HUES48 (cell line): Measurements from ENCODE around the gene GNG4.
A peak's percentile ranks its signal among the peaks of the same experiment; 100 is the strongest.

Source experiments
- H3K27ac ChIP-seq: one replicate; pipeline ENCODE4 v1.7.0; 2013; ENCODE audit warnings: low read depth, low read length, inconsistent platforms
- H3K27me3 ChIP-seq: 2 replicates; pipeline ENCODE4 v1.6.1; 2013; ENCODE audit warnings: mild to moderate bottlenecking, low read length; ENCODE audit not compliant: control insufficient read depth, insufficient read depth
- H3K36me3 ChIP-seq: 2 replicates; pipeline ENCODE4 v1.6.1; 2013; ENCODE audit warnings: low read length; ENCODE audit not compliant: control insufficient read depth, insufficient read depth
- H3K4me1 ChIP-seq: 2 replicates; pipeline ENCODE4 v1.6.1; 2013; ENCODE audit warnings: mild to moderate bottlenecking, low read length; ENCODE audit not compliant: control insufficient read depth, insufficient read depth
- H3K4me3 ChIP-seq: 2 replicates; pipeline ENCODE4 v1.5.1; 2013; ENCODE audit warnings: mild to moderate bottlenecking, low read depth, low read length
- H3K9ac ChIP-seq: 2 replicates; pipeline ENCODE4 v1.6.1; 2013; ENCODE audit warnings: mild to moderate bottlenecking, low read depth, low read length, moderate library complexity
- H3K9me3 ChIP-seq: 2 replicates; pipeline ENCODE4 v1.6.1; 2013; ENCODE audit warnings: low read length; ENCODE audit not compliant: control insufficient read depth, insufficient read depth

GNG4 gene

GRCh38 chr1:235649368-235650163 is at the start of gene GNG4:
Gene GNG4 (minus strand): TSS chr1:235649784. CDS start chr1:235583838, 65,946 bp downstream.
- Histone ChIP-seq H3K4me3 (peak within 1 kb of the TSS; percentile 79), H3K9ac (peak within 1 kb of the TSS; percentile 61), H3K27me3 (peaks cover 12% of the 10 kb centered on the region)

GRCh38 chr1:235697508-235697907 is 47.9 kb upstream of the GNG4 start:
- no peaks in the 10 kb centered on the region for H3K27me3 ChIP-seq
- no peak overlapping the region for H3K9ac ChIP-seq
- H3K27ac ChIP-seq = no peak overlapping the region
- no peaks in the 10 kb centered on the region for H3K9me3 ChIP-seq
- no peaks in the 10 kb centered on the region for H3K36me3 ChIP-seq
- no peaks in the 10 kb centered on the region for H3K4me1 ChIP-seq
- H3K4me3 ChIP-seq = no peak overlapping the region

More at GRCh38 chr1:235649368-235650163, at the start of gene GNG4:
- Histone ChIP-seq H3K9me3 (no peaks in the 10 kb centered on the region), H3K27ac (peak within 1 kb of the TSS; percentile 61), H3K4me1 (peaks cover 18% of the 10 kb centered on the region), H3K36me3 (no peaks in the 10 kb centered on the region)

GRCh38 chr1:235689356-235689755 is 39.8 kb upstream of the GNG4 start:
- Histone ChIP-seq H3K36me3 (no peaks in the 10 kb centered on the region), H3K4me3 (no peak overlapping the region), H3K4me1 (no peaks in the 10 kb centered on the region), H3K9me3 (no peaks in the 10 kb centered on the region), H3K9ac (no peak overlapping the region), H3K27ac (no peak overlapping the region), H3K27me3 (no peaks in the 10 kb centered on the region)

GRCh38 chr1:235688096-235688495 is 38.5 kb upstream of the GNG4 start:
- Histone ChIP-seq H3K27me3 (no peaks in the 10 kb centered on the region), H3K27ac (no peak overlapping the region), H3K4me1 (no peaks in the 10 kb centered on the region), H3K36me3 (no peaks in the 10 kb centered on the region), H3K9ac (no peak overlapping the region), H3K9me3 (no peaks in the 10 kb centered on the region), H3K4me3 (no peak overlapping the region)

- no peaks in the 10 kb centered on the region for H3K36me3 ChIP-seq
- H3K4me1 ChIP-seq = no peaks in the 10 kb centered on the region
- no peaks in the 10 kb centered on the region for H3K27me3 ChIP-seq
- H3K9ac ChIP-seq = no peak overlapping the region
- H3K9me3 ChIP-seq = no peaks in the 10 kb centered on the region
- no peak overlapping the region for H3K4me3 ChIP-seq
- no peak overlapping the region for H3K27ac ChIP-seq
Observed at GRCh38 chr1:235683653-235684052, 34.1 kb upstream of the GNG4 start.

- Histone ChIP-seq H3K27me3 (no peaks in the 10 kb centered on the region), H3K9me3 (no peaks in the 10 kb centered on the region), H3K27ac (no peak overlapping the region), H3K9ac (no peak overlapping the region), H3K4me3 (no peak overlapping the region), H3K36me3 (no peaks in the 10 kb centered on the region), H3K4me1 (no peaks in the 10 kb centered on the region)
Observed at GRCh38 chr1:235682216-235682615, 32.6 kb upstream of the GNG4 start.

- H3K4me1 ChIP-seq = no peaks in the 10 kb centered on the region
- H3K36me3 ChIP-seq = no peaks in the 10 kb centered on the region
Observed at GRCh38 chr1:235679644-235680043, 30.1 kb upstream of the GNG4 start.

GRCh38 chr1:235679005-235679404 is 29.4 kb upstream of the GNG4 start:
- Histone ChIP-seq H3K27ac (no peak overlapping the region), H3K9ac (no peak overlapping the region), H3K4me3 (no peak overlapping the region), H3K4me1 (no peaks in the 10 kb centered on the region), H3K36me3 (no peaks in the 10 kb centered on the region), H3K27me3 (no peaks in the 10 kb centered on the region), H3K9me3 (peaks cover 19% of the 10 kb centered on the region)

More at GRCh38 chr1:235679644-235680043, 30.1 kb upstream of the GNG4 start:
- H3K4me3 ChIP-seq = no peak overlapping the region
- peaks cover 13% of the 10 kb centered on the region for H3K9me3 ChIP-seq
- no peak overlapping the region for H3K9ac ChIP-seq
- no peak overlapping the region for H3K27ac ChIP-seq
- H3K27me3 ChIP-seq = no peaks in the 10 kb centered on the region

- no peak overlapping the region for H3K9ac ChIP-seq
- no peak overlapping the region for H3K4me3 ChIP-seq
- H3K36me3 ChIP-seq = no peaks in the 10 kb centered on the region
- H3K27ac ChIP-seq = no peak overlapping the region
- H3K9me3 ChIP-seq = peaks cover 35% of the 10 kb centered on the region
- H3K4me1 ChIP-seq = no peaks in the 10 kb centered on the region
- no peaks in the 10 kb centered on the region for H3K27me3 ChIP-seq
Observed at GRCh38 chr1:235675152-235675890, 25.7 kb upstream of the GNG4 start.

- Histone ChIP-seq H3K9ac (no peak overlapping the region), H3K4me1 (no peaks in the 10 kb centered on the region), H3K36me3 (no peaks in the 10 kb centered on the region), H3K9me3 (peaks cover 49% of the 10 kb centered on the region), H3K27me3 (no peaks in the 10 kb centered on the region), H3K4me3 (no peak overlapping the region), H3K27ac (no peak overlapping the region)
Observed at GRCh38 chr1:235673981-235674380, 24.4 kb upstream of the GNG4 start.

GRCh38 chr1:235671992-235672391 is 22.4 kb upstream of the GNG4 start:
- Histone ChIP-seq H3K4me3 (no peak overlapping the region), H3K36me3 (no peaks in the 10 kb centered on the region), H3K9me3 (peaks cover 50% of the 10 kb centered on the region), H3K4me1 (no peaks in the 10 kb centered on the region), H3K9ac (no peak overlapping the region), H3K27ac (no peak overlapping the region), H3K27me3 (no peaks in the 10 kb centered on the region)
